ENCODE results near the gene DNAJB12.

Gene DNAJB12

GRCh38 chr10:72365106-72365895 lies 10.6 kb upstream of the DNAJB12 start:
- no peak for TF ChIP-seq CTCF (conservative IDR thresholded peaks at IDR 0.05)
- H3K27ac ChIP-seq = peak overlapping the region; percentile 66

- TF ChIP-seq CTCF (conservative IDR thresholded peaks at IDR 0.05) = peak; percentile 94
- peak overlapping the region; percentile 66 for H3K27ac ChIP-seq
Observed at GRCh38 chr10:72364239-72364777, 9.6 kb upstream of the DNAJB12 start.

GRCh38 chr10:72356987-72357386 lies 2.3 kb upstream of the DNAJB12 start:
- TF ChIP-seq CTCF (conservative IDR thresholded peaks at IDR 0.05) = no peak
- no peak overlapping the region for H3K27ac ChIP-seq

GRCh38 chr10:72356115-72356514 lies 1.4 kb upstream of the DNAJB12 start:
- no peak for TF ChIP-seq CTCF (conservative IDR thresholded peaks at IDR 0.05)
- H3K27ac ChIP-seq = no peak overlapping the region

GRCh38 chr10:72355214-72355555 lies 466 bp upstream of the DNAJB12 start:
- H3K27ac ChIP-seq = peak overlapping the region; percentile 94
- no peak for TF ChIP-seq CTCF (conservative IDR thresholded peaks at IDR 0.05)

- no peak for TF ChIP-seq CTCF (conservative IDR thresholded peaks at IDR 0.05)
Observed at GRCh38 chr10:72353965-72354355, 759 bp downstream of the DNAJB12 start.

GRCh38 chr10:72353028-72353964 lies 1.4 kb downstream of the DNAJB12 start:
- no peak for TF ChIP-seq CTCF (conservative IDR thresholded peaks at IDR 0.05)
- peak overlapping the region; percentile 94 for H3K27ac ChIP-seq

More at GRCh38 chr10:72353965-72354355, 759 bp downstream of the DNAJB12 start:
- peak overlapping the region; percentile 94 for H3K27ac ChIP-seq
